Naive thymus-derived CD4-positive, alpha-beta T cell (primary cell): ENCODE measurements around the gene KLF7. TPM values are rescaled to one million over a fixed set of nuclear protein-coding genes. Genes with fewer than 3 reads are reported as not detected.
A peak's percentile ranks its signal among the peaks of the same experiment; 100 is the strongest.

Experiments used
- ATAC-seq: fragments of 150-1000 bp; cut with Tn5 transposase; 2 replicates; pipeline ENCODE4 v1.10.0; 2021; ENCODE audit warnings: mild to moderate bottlenecking, moderate library complexity
- CTCF ChIA-PET: fragments of 350-600 bp; sonication (Branson Sonifier 250); formaldehyde crosslinking; loops from one replicate; lab custom pipeline; 2021; ENCODE audit warnings: antibody characterized with exemption; lab: Charles Lee
- POLR2A ChIA-PET: fragments of 350-600 bp; sonication (Branson Sonifier 250); formaldehyde crosslinking; loops from one replicate; lab custom pipeline; 2021; ENCODE audit warnings: antibody characterized with exemption, inconsistent platforms; lab: Charles Lee
- DNase-seq, 9 donors: peaks; one replicate each; pipeline versions ENCODE4 v3.0.0 to v3.0.0-alpha.2; 2020 to 2022; ENCODE audit warnings: mixed read lengths in 1 of 9
- H3K27ac ChIP-seq: one replicate; pipeline ENCODE4 v1.7.0; 2013; ENCODE audit warnings: mild to moderate bottlenecking, low read depth, low read length, moderate library complexity
- H3K27me3 ChIP-seq, 2 donors: one replicate each; pipeline ENCODE4 v1.7.0; 2013; ENCODE audit warnings: low read length in 2 of 2, mild to moderate bottlenecking in 2 of 2, moderate library complexity in 2 of 2; ENCODE audit not compliant: control insufficient read depth in 2 of 2, insufficient read depth in 2 of 2
- H3K36me3 ChIP-seq, 3 experiments: 1 replicate in 2 of 3; 2 replicates in 1 of 3; pipeline ENCODE4 v1.7.0; 2013; ENCODE audit warnings: low read length in 3 of 3, mild to moderate bottlenecking in 3 of 3, moderate library complexity in 1 of 3; ENCODE audit not compliant: insufficient read depth in 3 of 3, control insufficient read depth in 2 of 3
- H3K4me1 ChIP-seq, 2 donors: one replicate each; pipeline ENCODE4 v1.7.0; 2013; ENCODE audit warnings: low read length in 2 of 2, mild to moderate bottlenecking in 2 of 2, moderate library complexity in 1 of 2; ENCODE audit not compliant: control insufficient read depth in 2 of 2, insufficient read depth in 2 of 2
- H3K4me3 ChIP-seq: 2 replicates; pipeline ENCODE4 v1.7.0; 2013; ENCODE audit warnings: mild to moderate bottlenecking, low read length
- H3K9me3 ChIP-seq, 3 experiments: 1 replicate in 2 of 3; 2 replicates in 1 of 3; pipeline ENCODE4 v1.7.0; 2013; ENCODE audit warnings: low read length in 3 of 3; ENCODE audit not compliant: control insufficient read depth in 2 of 3
- H3K27ac Mint-ChIP-seq, 9 donors: one replicate each; pipeline ENCODE4 v1.8.0; 2020 to 2022; ENCODE audit warnings: mixed read lengths in 9 of 9, mild to moderate bottlenecking in 8 of 9, moderate library complexity in 5 of 9, inconsistent platforms in 2 of 9
- H3K27me3 Mint-ChIP-seq, 5 donors: one replicate each; pipeline ENCODE4 v1.8.0; 2021 to 2022; ENCODE audit warnings: mixed read lengths in 5 of 5, mild to moderate bottlenecking in 1 of 5
- H3K36me3 Mint-ChIP-seq, 5 donors: one replicate each; pipeline ENCODE4 v1.8.0; 2020 to 2022; ENCODE audit warnings: mixed read lengths in 5 of 5, mild to moderate bottlenecking in 3 of 5, inconsistent platforms in 1 of 5
- H3K4me1 Mint-ChIP-seq, 7 donors: one replicate each; pipeline ENCODE4 v1.8.0; 2020 to 2022; ENCODE audit warnings: mixed read lengths in 7 of 7, mild to moderate bottlenecking in 3 of 7, inconsistent platforms in 1 of 7
- H3K4me3 Mint-ChIP-seq, 10 donors: one replicate each; pipeline ENCODE4 v1.8.0; 2020 to 2022; ENCODE audit warnings: mild to moderate bottlenecking in 10 of 10, mixed read lengths in 10 of 10, moderate library complexity in 6 of 10, inconsistent platforms in 2 of 10
- H3K9me3 Mint-ChIP-seq, 11 donors: one replicate each; pipeline ENCODE4 v1.8.0; 2020 to 2022; ENCODE audit warnings: mixed read lengths in 11 of 11, mild to moderate bottlenecking in 4 of 11, inconsistent platforms in 1 of 11, moderate library complexity in 1 of 11
- intact Hi-C, 2 donors: fragments of 100-400 bp; cut with micrococcal nuclease; formaldehyde crosslinking; loops; one replicate each; pipeline ENCODE4 v1.15.1; 2023
- polyA plus RNA-seq, 2 donors: library from polyadenylated mRNA; unstranded; fragments of 300-500 nt; fragmentation: Illumina TruSeq; gene quantifications; one replicate each; pipeline ENCODE4 v1.2.3, GENCODE V29; 2021
- total RNA-seq, 6 experiments: library from RNA in 5 of 6; stranded (reverse) in 5 of 6; gene quantifications; 1 replicate in 5 of 6; 2 replicates in 1 of 6; pipeline ENCODE4 v1.2.3 and lab custom pipeline; 2021 to 2026

Gene KLF7
- total and polyA plus RNA-seq, 7 experiments from 2014 or later, result 18.7 to 93.3 (median 71.7) TPM

DNA sequence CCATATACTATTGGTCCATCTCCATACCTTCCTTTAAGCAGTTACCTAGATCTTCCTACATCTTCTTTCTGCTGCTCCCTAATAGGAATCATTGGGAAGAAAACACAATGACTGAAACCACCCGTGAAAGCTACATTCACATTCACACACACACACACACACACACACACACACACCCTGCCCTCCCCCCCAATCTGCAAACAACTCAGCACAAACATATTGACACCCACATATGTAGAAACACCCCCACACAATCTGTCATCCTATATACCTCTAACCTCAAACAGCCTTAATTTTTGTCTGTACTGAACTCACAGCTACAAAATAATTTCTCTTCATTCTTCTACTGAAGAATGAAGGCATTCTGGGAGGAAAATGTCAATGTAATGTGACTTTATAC is 63.8 kb downstream of the KLF7 start:
- CTCF ChIA-PET, result no interaction called here
- H3K36me3 Mint-ChIP-seq, result peaks cover 15 to 53% (median 32%) of the 10 kb centered on the region in 5 donors
- DNase-seq, result no peak

DNA sequence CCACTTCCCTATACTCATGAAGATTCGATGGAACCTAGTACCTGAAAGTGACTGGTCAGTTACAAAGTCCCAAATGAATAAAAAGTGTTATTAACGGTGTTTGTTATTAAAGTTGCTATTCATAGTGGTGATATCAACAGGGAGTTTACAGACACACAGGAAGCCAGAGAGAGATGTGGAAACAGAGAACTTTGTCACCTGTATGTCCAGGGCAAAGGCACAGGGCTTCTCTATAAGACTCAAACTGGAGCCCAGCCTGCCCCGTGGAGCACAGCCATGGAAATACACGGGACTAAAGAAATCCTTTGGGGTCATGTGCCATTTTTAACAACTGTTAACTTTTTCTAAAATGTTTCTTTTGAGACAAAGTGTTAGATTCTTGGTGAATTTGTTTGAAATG is 68.5 kb downstream of the KLF7 start:
- peaks cover 0 to 3% (median 0%) of the 10 kb centered on the region in 3 experiments for H3K36me3 ChIP-seq
- Mint-ChIP-seq H3K4me3 (no peak overlapping the region), H3K36me3 (peaks cover 6 to 33% (median 20%) of the 10 kb centered on the region in 5 donors), H3K9me3 (peaks cover 0 to 3% (median 0%) of the 10 kb centered on the region in 11 donors), H3K27me3 (no peaks in the 10 kb centered on the region), H3K4me1 (peaks cover 2 to 62% (median 47%) of the 10 kb centered on the region in 7 donors), H3K27ac (peak overlapping the region in 4 of 9 donors; percentile 2 to 34 (median 27))
- no peak for DNase-seq
- no peak overlapping the region for H3K4me3 ChIP-seq
- no peaks in the 10 kb centered on the region for H3K27me3 ChIP-seq
- H3K9me3 ChIP-seq, result no peaks in the 10 kb centered on the region
- no peak overlapping the region for H3K27ac ChIP-seq
- POLR2A ChIA-PET, result interaction anchor here (0.6 kb wide), 1 partner anchor 65 kb away, joined by 3 read pairs; no protein-coding TSS in a partner anchor
- H3K4me1 ChIP-seq, result peaks cover 0 to 2% of the 10 kb centered on the region in 2 donors
- CTCF ChIA-PET, result interaction anchor here (1.1 kb wide), 1 partner anchor 45 kb away, joined by 4 read pairs; no protein-coding TSS in a partner anchor
- intact Hi-C loops, result loop anchor here in 1 of 2 donors (2.0 kb wide), 1 partner anchor 16 kb away; no protein-coding TSS in a partner anchor
- no peak for ATAC-seq

More for the DNA sequence above, 63.8 kb downstream of the KLF7 start:
- no peaks in the 10 kb centered on the region for H3K27me3 ChIP-seq
- Mint-ChIP-seq H3K4me3 (no peak overlapping the region), H3K27me3 (no peaks in the 10 kb centered on the region), H3K4me1 (peaks cover 4 to 46% (median 36%) of the 10 kb centered on the region in 7 donors), H3K9me3 (no peaks in the 10 kb centered on the region), H3K27ac (peak overlapping the region in 1 of 9 donors; percentile 66)
- no peak overlapping the region for H3K4me3 ChIP-seq
- no peak for ATAC-seq
- no peaks in the 10 kb centered on the region for H3K4me1 ChIP-seq
- intact Hi-C loops, result no loop called here
- H3K9me3 ChIP-seq, result no peaks in the 10 kb centered on the region
- POLR2A ChIA-PET, result interaction anchor here (0.6 to 2.3 kb wide), 2 partner anchors 64 to 372 kb away, joined by 4 to 7 read pairs; partner anchors contain the start of gene KLF7
- peaks cover 0 to 6% (median 0%) of the 10 kb centered on the region in 3 experiments for H3K36me3 ChIP-seq
- no peak overlapping the region for H3K27ac ChIP-seq

DNA sequence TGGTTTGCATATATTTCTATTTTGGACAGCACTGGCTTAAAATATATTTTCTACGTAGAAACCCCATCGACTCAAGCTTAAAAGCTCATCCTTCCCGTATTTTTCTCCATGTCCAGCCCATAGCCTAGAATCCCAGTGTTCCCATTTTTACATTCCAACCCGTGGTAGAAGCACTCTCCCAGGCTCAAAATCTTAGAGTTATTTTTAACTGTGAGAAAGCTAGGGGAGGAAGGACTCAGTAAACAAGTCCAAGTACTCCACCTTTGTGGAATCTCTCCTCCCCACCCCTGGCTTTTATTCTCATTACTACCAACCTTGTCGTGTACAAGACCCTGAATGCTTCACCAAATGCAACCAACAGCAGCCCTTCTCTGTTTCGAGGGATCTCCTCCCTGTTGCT is 69.8 kb downstream of the KLF7 start:
- no peaks in the 10 kb centered on the region for H3K27me3 ChIP-seq
- DNase-seq, result no peak
- H3K4me3 Mint-ChIP-seq, result no peak overlapping the region
- H3K27ac ChIP-seq, result no peak overlapping the region
- H3K36me3 Mint-ChIP-seq, result peaks cover 4 to 27% (median 11%) of the 10 kb centered on the region in 5 donors
- H3K9me3 Mint-ChIP-seq, result peaks cover 0 to 6% (median 0%) of the 10 kb centered on the region in 11 donors
- CTCF ChIA-PET, result no interaction called here
- peaks cover 5 to 67% (median 49%) of the 10 kb centered on the region in 7 donors for H3K4me1 Mint-ChIP-seq
- POLR2A ChIA-PET, result interaction anchor here (0.6 kb wide), 1 partner anchor 106 kb away, joined by 3 read pairs; no protein-coding TSS in a partner anchor
- no peak for ATAC-seq
- intact Hi-C loops, result loop anchor here in 1 of 2 donors (2.0 kb wide), 1 partner anchor 17 kb away; no protein-coding TSS in a partner anchor
- H3K27me3 Mint-ChIP-seq, result no peaks in the 10 kb centered on the region
- peak overlapping the region in 1 of 9 donors; percentile 37 for H3K27ac Mint-ChIP-seq
- H3K36me3 ChIP-seq, result no peaks in the 10 kb centered on the region
- H3K9me3 ChIP-seq, result no peaks in the 10 kb centered on the region
- H3K4me1 ChIP-seq, result peaks cover 0 to 11% of the 10 kb centered on the region in 2 donors
- no peak overlapping the region for H3K4me3 ChIP-seq

- H3K36me3 Mint-ChIP-seq, result peaks cover 0 to 27% (median 6%) of the 10 kb centered on the region in 5 donors
- Histone ChIP-seq H3K27me3 (no peaks in the 10 kb centered on the region), H3K9me3 (no peaks in the 10 kb centered on the region), H3K36me3 (no peaks in the 10 kb centered on the region), H3K27ac (no peak overlapping the region), H3K4me3 (no peak overlapping the region), H3K4me1 (peaks cover 0 to 38% of the 10 kb centered on the region in 2 donors)
- H3K27ac Mint-ChIP-seq, result peak overlapping the region in 3 of 9 donors; percentile 1 to 29 (median 15)
- ChIA-PET POLR2A (interaction anchor here (1.1 kb wide), 1 partner anchor 13 kb away, joined by 3 read pairs; no protein-coding TSS in a partner anchor), CTCF (no interaction called here)
- H3K4me1 Mint-ChIP-seq, result peaks cover 29 to 80% (median 63%) of the 10 kb centered on the region in 7 donors
- intact Hi-C loops, result loop anchor here in 1 of 2 donors (5.0 kb wide), 1 partner anchor 74 kb away; the partner anchor contains the start of gene KLF7
- H3K9me3 Mint-ChIP-seq, result peaks cover 0 to 6% (median 0%) of the 10 kb centered on the region in 11 donors
- H3K27me3 Mint-ChIP-seq, result no peaks in the 10 kb centered on the region
- peak overlapping the region in 2 of 10 donors; percentile 27 to 34 for H3K4me3 Mint-ChIP-seq
- ATAC-seq (peak; percentile 22), DNase-seq (no peak)
Observed at GRCh38 chr2:207093234-207093633, 72.5 kb downstream of the KLF7 start.

- no peak for ATAC-seq
- Histone ChIP-seq H3K4me3 (no peak overlapping the region), H3K9me3 (no peaks in the 10 kb centered on the region), H3K36me3 (peaks cover 0 to under 1% (median 0%) of the 10 kb centered on the region in 3 experiments), H3K27me3 (no peaks in the 10 kb centered on the region), H3K27ac (no peak overlapping the region), H3K4me1 (peaks cover 0 to 41% of the 10 kb centered on the region in 2 donors)
- peak overlapping the region in 2 of 9 donors; percentile 55 to 68 for H3K27ac Mint-ChIP-seq
- POLR2A ChIA-PET, result interaction anchor here (1.1 to 1.2 kb wide), 2 partner anchors 13 to 50 kb away, joined by 3 read pairs; no protein-coding TSS in a partner anchor
- H3K27me3 Mint-ChIP-seq, result no peaks in the 10 kb centered on the region
- no peak for DNase-seq
- H3K4me3 Mint-ChIP-seq, result no peak overlapping the region
- CTCF ChIA-PET, result no interaction called here
- H3K4me1 Mint-ChIP-seq, result peaks cover 30 to 82% (median 66%) of the 10 kb centered on the region in 7 donors
- peaks cover 0 to 30% (median 8%) of the 10 kb centered on the region in 5 donors for H3K36me3 Mint-ChIP-seq
- H3K9me3 Mint-ChIP-seq, result peaks cover 0 to 6% (median 0%) of the 10 kb centered on the region in 11 donors
- intact Hi-C loops, result loop anchor here in 1 of 2 donors (5.0 kb wide), 1 partner anchor 74 kb away; the partner anchor contains the start of gene KLF7
Observed at GRCh38 chr2:207092818-207093217, 72.9 kb downstream of the KLF7 start.

DNA sequence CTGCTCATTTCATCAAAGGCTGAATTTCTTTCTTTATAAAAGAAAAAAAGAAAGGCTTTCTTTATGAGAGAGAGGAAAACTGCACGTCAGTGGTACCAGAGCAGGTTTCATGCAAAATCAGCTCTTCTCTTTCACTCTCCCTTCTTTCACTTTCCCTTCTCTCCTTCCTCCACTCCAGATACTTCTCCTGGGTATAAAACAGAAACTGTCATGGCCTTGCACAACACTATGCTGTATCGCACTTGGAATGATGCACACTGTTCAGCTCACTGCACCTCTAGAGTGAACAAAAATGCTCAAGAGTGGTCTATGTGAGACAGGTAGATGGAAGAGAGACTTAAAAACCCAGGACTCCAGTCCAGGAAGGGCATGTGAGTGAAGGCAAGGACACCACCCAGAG is 73.8 kb downstream of the KLF7 start:
- POLR2A ChIA-PET, result interaction anchor here (0.7 to 2.2 kb wide), 4 partner anchors 12 to 74 kb away, joined by 3 to 8 read pairs (median 3); partner anchors contain the start of gene KLF7

More for the DNA sequence above, 73.8 kb downstream of the KLF7 start:
- Histone ChIP-seq H3K36me3 (peaks cover 0 to 7% (median under 1%) of the 10 kb centered on the region in 3 experiments), H3K4me1 (peaks cover 0 to 41% of the 10 kb centered on the region in 2 donors), H3K27ac (no peak overlapping the region), H3K9me3 (no peaks in the 10 kb centered on the region), H3K27me3 (no peaks in the 10 kb centered on the region), H3K4me3 (no peak overlapping the region)
- intact Hi-C loops, result loop anchor here in 1 of 2 donors (5.0 kb wide), 1 partner anchor 75 kb away; the partner anchor contains the start of gene KLF7
- H3K9me3 Mint-ChIP-seq, result peaks cover 0 to 6% (median 0%) of the 10 kb centered on the region in 11 donors
- peaks cover 3 to 28% (median 11%) of the 10 kb centered on the region in 5 donors for H3K36me3 Mint-ChIP-seq
- no peak for DNase-seq
- no peaks in the 10 kb centered on the region for H3K27me3 Mint-ChIP-seq
- H3K4me3 Mint-ChIP-seq, result peak overlapping the region in 4 of 10 donors; percentile 1 to 37 (median 12)
- H3K27ac Mint-ChIP-seq, result peak overlapping the region in 4 of 9 donors; percentile 1 to 85 (median 28)
- CTCF ChIA-PET, result interaction anchor here (0.9 kb wide), 1 partner anchor 33 kb away, joined by 3 read pairs; no protein-coding TSS in a partner anchor
- H3K4me1 Mint-ChIP-seq, result peaks cover 29 to 77% (median 64%) of the 10 kb centered on the region in 7 donors
- no peak for ATAC-seq
